Neuron (in vitro differentiated cells): ENCODE results near the gene BOK.

Experiments used
- H2AFZ ChIP-seq: one replicate; pipeline ENCODE4 v1.6.1; 2013; ENCODE audit warnings: low read depth, mild to moderate bottlenecking, inconsistent platforms, low read length, moderate library complexity
- H3K27me3 ChIP-seq: one replicate; pipeline ENCODE4 v1.6.1; 2013; ENCODE audit warnings: low read length; ENCODE audit not compliant: insufficient read depth
- H3K36me3 ChIP-seq: one replicate; pipeline ENCODE4 v1.6.1; 2013; ENCODE audit warnings: low read length; ENCODE audit not compliant: insufficient read depth
- H3K4me1 ChIP-seq: one replicate; pipeline ENCODE4 v1.6.1; 2013; ENCODE audit warnings: low read length; ENCODE audit not compliant: insufficient read depth
- H3K4me3 ChIP-seq: 2 replicates; pipeline ENCODE4 v1.5.1; 2013; ENCODE audit warnings: mild to moderate bottlenecking, low read length, moderate library complexity
- H3K9me3 ChIP-seq: one replicate; pipeline ENCODE4 v1.6.1; 2013; ENCODE audit warnings: low read length

The BOK gene

GRCh38 chr2:241613017-241613780, 54.7 kb downstream of the BOK start:
- H2AFZ ChIP-seq: no peak overlapping the region
- no peaks in the 10 kb centered on the region for H3K4me1 ChIP-seq
- no peaks in the 10 kb centered on the region for H3K27me3 ChIP-seq
- H3K4me3 ChIP-seq: no peak overlapping the region
- peaks cover 12% of the 10 kb centered on the region for H3K36me3 ChIP-seq
- H3K9me3 ChIP-seq: no peaks in the 10 kb centered on the region

GRCh38 chr2:241615041-241615440, 56.5 kb downstream of the BOK start:
- Histone ChIP-seq H3K4me1 (no peaks in the 10 kb centered on the region), H2AFZ (no peak overlapping the region), H3K4me3 (no peak overlapping the region), H3K9me3 (no peaks in the 10 kb centered on the region), H3K36me3 (peaks cover 13% of the 10 kb centered on the region), H3K27me3 (no peaks in the 10 kb centered on the region)

GRCh38 chr2:241615522-241616052, 57.0 kb downstream of the BOK start:
- Histone ChIP-seq H3K36me3 (peaks cover 17% of the 10 kb centered on the region), H3K4me3 (no peak overlapping the region), H3K4me1 (no peaks in the 10 kb centered on the region), H3K9me3 (peaks cover 3% of the 10 kb centered on the region), H3K27me3 (no peaks in the 10 kb centered on the region), H2AFZ (no peak overlapping the region)

- peaks cover 3% of the 10 kb centered on the region for H3K9me3 ChIP-seq
- no peaks in the 10 kb centered on the region for H3K27me3 ChIP-seq
- no peaks in the 10 kb centered on the region for H3K4me1 ChIP-seq
- no peak overlapping the region for H3K4me3 ChIP-seq
- no peak overlapping the region for H2AFZ ChIP-seq
- peaks cover 17% of the 10 kb centered on the region for H3K36me3 ChIP-seq
These were observed 57.9 kb downstream of the BOK start for GRCh38 chr2:241616168-241617125.

GRCh38 chr2:241617431-241618154, 59.0 kb downstream of the BOK start:
- Histone ChIP-seq H3K27me3 (no peaks in the 10 kb centered on the region), H3K36me3 (peaks cover 20% of the 10 kb centered on the region), H2AFZ (no peak overlapping the region), H3K9me3 (peaks cover 3% of the 10 kb centered on the region), H3K4me3 (no peak overlapping the region), H3K4me1 (no peaks in the 10 kb centered on the region)

GRCh38 chr2:241618296-241618805, 59.8 kb downstream of the BOK start:
- peaks cover 3% of the 10 kb centered on the region for H3K9me3 ChIP-seq
- H3K4me1 ChIP-seq: no peaks in the 10 kb centered on the region
- H2AFZ ChIP-seq: no peak overlapping the region
- H3K4me3 ChIP-seq: no peak overlapping the region
- H3K36me3 ChIP-seq: peaks cover 17% of the 10 kb centered on the region
- H3K27me3 ChIP-seq: no peaks in the 10 kb centered on the region

- Histone ChIP-seq H3K4me3 (no peak overlapping the region), H3K4me1 (no peaks in the 10 kb centered on the region), H3K9me3 (peaks cover 3% of the 10 kb centered on the region), H3K27me3 (no peaks in the 10 kb centered on the region), H2AFZ (no peak overlapping the region), H3K36me3 (peaks cover 17% of the 10 kb centered on the region)
These were observed 60.3 kb downstream of the BOK start for GRCh38 chr2:241618829-241619228.

- H3K4me1 ChIP-seq: no peaks in the 10 kb centered on the region
- peaks cover 21% of the 10 kb centered on the region for H3K36me3 ChIP-seq
- H3K4me3 ChIP-seq: no peak overlapping the region
- no peaks in the 10 kb centered on the region for H3K27me3 ChIP-seq
- H2AFZ ChIP-seq: no peak overlapping the region
- H3K9me3 ChIP-seq: peaks cover 3% of the 10 kb centered on the region
These were observed 61.3 kb downstream of the BOK start for GRCh38 chr2:241619597-241620418.

- peaks cover 3% of the 10 kb centered on the region for H3K9me3 ChIP-seq
- no peaks in the 10 kb centered on the region for H3K27me3 ChIP-seq
- no peak overlapping the region for H3K4me3 ChIP-seq
- peaks cover 21% of the 10 kb centered on the region for H3K36me3 ChIP-seq
- H2AFZ ChIP-seq: no peak overlapping the region
- no peaks in the 10 kb centered on the region for H3K4me1 ChIP-seq
These were observed 61.8 kb downstream of the BOK start for GRCh38 chr2:241620419-241620769.
